Measurements from ENCODE around the gene PDGFRB.

GRCh38 chr5:150156540-150156939 lies 895 bp upstream of the PDGFRB start:
- TF ChIP-seq CTCF (IDR thresholded peaks at IDR 0.05) (no peak), POLR2A (IDR thresholded peaks at IDR 0.05) (no peak)
